ENCODE measurements around the gene TRPC6. TPM values are rescaled to one million over a fixed set of nuclear protein-coding genes. Genes with fewer than 3 reads are reported as not detected.

TRPC6 gene
- total RNA-seq, 4 donors from 2014 or later: 0.11 to 0.29 (median 0.20) TPM; not detected in 1

- Histone ChIP-seq H3K27me3 (no peaks in the 10 kb centered on the region), H3K27ac (no peak overlapping the region), H3K4me3 (no peak overlapping the region), H3K4me1 (no peaks in the 10 kb centered on the region), H3K36me3 (no peaks in the 10 kb centered on the region), H3K9me3 (no peaks in the 10 kb centered on the region)
- in situ Hi-C loops (cut with MboI; ENCODE audit: low sequenced_read_pairs in 4 of 4) (no loop called here), intact Hi-C loops (cut with DNase I; ENCODE audit: low total_unique reads) (no loop called here)
- no peak for ATAC-seq
- DNase-seq: no peak
- TF ChIP-seq CTCF (IDR thresholded peaks at IDR 0.05 in 4 of 5, conservative IDR thresholded peaks at IDR 0.05 in 1 of 5): no peak
- TF ChIP-seq POLR2A (IDR thresholded peaks at IDR 0.05): no peak
Observed at GRCh38 chr11:101498891-101499290, 84.9 kb downstream of the TRPC6 start.

- intact Hi-C loops (cut with DNase I; ENCODE audit: low total_unique reads) (no loop called here), in situ Hi-C loops (cut with MboI; ENCODE audit: low sequenced_read_pairs in 4 of 4) (no loop called here)
Observed at GRCh38 chr11:101497291-101497690, 86.5 kb downstream of the TRPC6 start.

GRCh38 chr11:101487775-101488174 is 96.0 kb downstream of the TRPC6 start:
- H3K36me3 ChIP-seq: no peaks in the 10 kb centered on the region
- no peaks in the 10 kb centered on the region for H3K27me3 ChIP-seq
- H3K9me3 ChIP-seq: no peaks in the 10 kb centered on the region
- intact Hi-C loops (cut with DNase I; ENCODE audit: low total_unique reads): no loop called here
- no peak for ATAC-seq
- in situ Hi-C loops (cut with MboI; ENCODE audit: low sequenced_read_pairs in 4 of 4): no loop called here
- H3K4me3 ChIP-seq: no peak overlapping the region
- H3K4me1 ChIP-seq: no peaks in the 10 kb centered on the region
- no peak for DNase-seq
- H3K27ac ChIP-seq: no peak overlapping the region
- TF ChIP-seq POLR2A (IDR thresholded peaks at IDR 0.05) (no peak), CTCF (IDR thresholded peaks at IDR 0.05 in 4 of 5, conservative IDR thresholded peaks at IDR 0.05 in 1 of 5) (no peak)

More at GRCh38 chr11:101497291-101497690, 86.5 kb downstream of the TRPC6 start:
- TF ChIP-seq CTCF (IDR thresholded peaks at IDR 0.05 in 4 of 5, conservative IDR thresholded peaks at IDR 0.05 in 1 of 5) (no peak), POLR2A (IDR thresholded peaks at IDR 0.05) (no peak)
- no peak for ATAC-seq
- Histone ChIP-seq H3K27ac (no peak overlapping the region), H3K4me1 (no peaks in the 10 kb centered on the region), H3K9me3 (no peaks in the 10 kb centered on the region), H3K27me3 (no peaks in the 10 kb centered on the region), H3K36me3 (no peaks in the 10 kb centered on the region), H3K4me3 (no peak overlapping the region)
- no peak for DNase-seq

- H3K9me3 ChIP-seq: no peaks in the 10 kb centered on the region
- no peak overlapping the region for H3K27ac ChIP-seq
- in situ Hi-C loops (cut with MboI; ENCODE audit: low sequenced_read_pairs in 4 of 4): no loop called here
- ATAC-seq (no peak), DNase-seq (no peak)
- TF ChIP-seq CTCF (IDR thresholded peaks at IDR 0.05 in 4 of 5, conservative IDR thresholded peaks at IDR 0.05 in 1 of 5) (no peak), POLR2A (IDR thresholded peaks at IDR 0.05) (no peak)
- H3K4me1 ChIP-seq: no peaks in the 10 kb centered on the region
- H3K27me3 ChIP-seq: no peaks in the 10 kb centered on the region
- H3K36me3 ChIP-seq: no peaks in the 10 kb centered on the region
- H3K4me3 ChIP-seq: no peak overlapping the region
- intact Hi-C loops (cut with DNase I; ENCODE audit: low total_unique reads): no loop called here
Observed at GRCh38 chr11:101482556-101483124, 101.2 kb downstream of the TRPC6 start.
